HG03354 (cell line): ENCODE results near the gene PSMG4.

Source experiments
- ATAC-seq: cut with Tn5 transposase; IDR thresholded peaks from one replicate; pipeline ENCODE4 v1.9.1; 2021; ENCODE audit warnings: mild to moderate bottlenecking; ENCODE audit not compliant: unreplicated experiment, poor library complexity, severe bottlenecking

Gene PSMG4

GRCh38 chr6:3247255-3248146 lies 11.2 kb upstream of the PSMG4 start:
- ATAC-seq = no peak

GRCh38 chr6:3249821-3250220 lies 8.9 kb upstream of the PSMG4 start:
- ATAC-seq = no peak

- no peak for ATAC-seq
Measured at GRCh38 chr6:3250231-3250675, 8.5 kb upstream of the PSMG4 start.

DNA sequence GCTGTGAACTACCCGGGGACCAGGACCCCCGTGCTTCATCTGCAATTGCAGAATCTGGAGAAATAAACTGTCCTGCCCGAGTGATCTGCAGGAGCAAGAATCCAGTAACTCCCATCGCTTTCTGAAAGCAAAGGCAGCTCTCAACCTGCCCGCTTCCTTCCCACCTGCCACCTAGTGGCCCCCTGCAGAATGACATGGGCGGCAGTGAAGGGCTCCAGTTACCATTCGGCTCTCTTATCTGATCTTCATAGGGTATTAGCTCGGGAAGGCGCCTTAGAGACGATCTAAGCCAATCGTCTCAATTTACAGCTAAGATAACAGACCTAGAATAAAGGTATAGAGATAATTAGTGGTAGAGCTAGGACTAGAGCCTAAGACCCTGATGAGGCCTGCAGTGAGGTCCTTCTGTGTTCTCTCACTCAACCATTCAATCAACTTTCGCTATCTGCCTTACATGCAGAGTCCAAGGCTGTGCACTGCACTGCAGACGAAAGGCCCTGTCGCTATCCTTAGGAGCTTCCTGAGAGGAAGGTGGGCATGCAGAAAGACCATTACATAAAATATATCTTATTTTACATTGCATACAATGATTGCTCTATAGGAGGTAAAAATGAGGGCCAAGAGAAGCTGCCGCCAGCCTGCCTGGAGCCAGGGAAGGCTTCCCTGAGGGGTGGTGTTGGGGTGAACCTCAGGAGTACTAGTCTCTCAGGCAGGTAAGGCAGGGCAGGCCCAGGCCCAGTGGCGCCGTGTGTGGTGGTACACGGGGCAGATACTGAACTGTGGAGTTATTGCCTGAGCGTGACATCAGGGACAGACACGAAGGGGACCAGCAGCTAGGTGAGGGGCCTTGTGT lies 7.1 kb upstream of the PSMG4 start:
- peak; percentile 91 for ATAC-seq

- no peak for ATAC-seq
Measured at GRCh38 chr6:3252369-3252768, 6.4 kb upstream of the PSMG4 start.

- no peak for ATAC-seq
Measured at GRCh38 chr6:3252861-3253596, 5.7 kb upstream of the PSMG4 start.

DNA sequence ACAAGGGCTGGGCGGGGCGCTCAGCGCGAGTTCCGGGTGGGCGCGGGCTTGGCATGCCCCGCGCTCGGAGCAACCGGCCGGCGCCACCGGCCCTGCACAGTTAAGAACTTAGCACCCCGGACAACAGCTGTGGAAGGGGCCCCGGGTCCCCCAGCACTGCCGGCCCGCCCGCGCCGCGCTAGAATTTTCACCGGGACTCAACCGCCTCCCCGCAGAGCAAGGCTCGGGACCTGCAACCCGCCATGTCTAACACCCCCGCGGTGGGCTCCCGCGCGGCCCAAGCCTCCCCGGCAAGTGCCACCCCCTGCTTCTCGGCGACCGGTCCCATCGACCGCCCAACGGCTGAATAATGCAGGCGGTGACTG lies 5.2 kb upstream of the PSMG4 start:
- no peak for ATAC-seq

- no peak for ATAC-seq
Measured at GRCh38 chr6:3258201-3258600, 546 bp upstream of the PSMG4 start.

DNA sequence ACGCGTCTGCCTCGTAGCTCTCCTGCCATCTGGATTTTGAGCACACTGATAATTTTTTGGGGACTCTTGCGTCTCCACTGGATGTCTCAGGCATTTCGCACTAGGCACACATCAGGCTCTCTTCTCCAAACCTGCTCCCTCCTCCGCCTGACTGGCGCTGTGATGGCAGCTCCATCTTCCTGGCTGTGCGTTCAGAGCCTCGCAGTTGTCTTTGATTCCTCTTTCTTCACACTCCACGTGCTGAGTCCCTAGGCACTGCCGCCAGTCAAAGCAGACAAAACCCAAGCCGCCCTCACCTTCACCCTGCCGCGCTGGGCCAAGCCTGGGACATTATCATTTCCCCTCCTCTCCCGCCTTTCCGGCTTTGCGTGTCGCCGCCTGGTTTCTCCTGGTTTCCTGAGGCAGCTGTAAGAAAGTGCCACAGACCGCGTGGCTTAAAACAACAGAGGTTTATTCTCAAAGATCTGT lies 778 bp downstream of the PSMG4 start:
- peak; percentile 44 for ATAC-seq

DNA sequence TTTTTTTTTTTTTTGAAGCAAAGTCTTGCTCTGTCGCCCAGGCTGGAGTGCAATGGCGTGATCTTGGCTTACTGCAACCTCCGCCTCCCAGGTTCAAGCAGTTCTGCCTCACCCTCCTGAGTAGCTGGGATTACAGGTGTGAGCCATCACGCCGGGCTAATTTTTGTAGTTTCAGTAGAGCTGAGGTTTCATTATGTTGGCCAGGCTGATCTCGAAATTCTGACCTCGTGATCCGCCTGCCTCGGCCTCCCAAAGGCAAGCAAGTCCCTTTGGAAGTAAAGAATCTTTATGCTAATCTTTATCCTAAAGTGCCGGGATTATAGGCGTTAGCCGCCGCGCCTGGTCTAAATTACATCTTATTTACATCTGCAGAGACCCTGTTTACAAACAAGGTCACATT lies 1.5 kb downstream of the PSMG4 start:
- no peak for ATAC-seq

DNA sequence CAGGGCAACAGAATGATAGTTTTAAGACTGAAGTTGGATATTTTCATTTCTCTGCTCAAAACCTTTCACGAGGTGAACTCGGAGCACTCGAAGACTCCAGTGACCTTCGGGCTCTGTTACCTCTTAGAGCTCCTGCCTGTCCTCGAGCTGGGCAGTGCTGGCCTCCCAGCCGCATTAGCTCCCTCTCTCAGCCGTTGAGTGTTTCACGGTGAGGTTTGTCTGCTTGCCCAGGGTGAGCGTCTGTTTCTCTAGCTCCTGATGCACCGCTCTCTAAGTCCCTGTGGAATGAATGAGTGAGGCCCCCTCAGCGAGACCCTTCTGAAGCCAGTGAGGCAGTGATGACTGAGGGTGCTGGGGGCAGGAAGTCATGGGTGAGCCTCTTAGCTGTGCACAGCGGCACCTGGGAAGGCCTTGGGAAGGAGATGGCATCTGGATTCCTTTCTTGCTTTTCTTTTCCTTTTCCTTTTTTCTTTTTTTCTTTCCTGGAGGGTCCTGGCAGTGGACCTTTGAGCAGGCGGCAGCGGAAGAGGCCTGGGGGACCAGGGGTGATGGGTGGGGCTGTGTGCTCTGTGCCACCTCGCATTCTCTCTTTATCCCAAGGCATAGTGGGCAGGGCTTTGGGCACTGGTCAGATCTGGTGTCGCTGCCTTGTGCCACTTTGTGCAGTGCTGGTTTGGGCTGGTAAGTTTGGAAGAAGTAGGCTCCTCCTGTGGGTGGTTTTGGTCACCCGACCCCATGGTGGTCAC lies 2.2 kb downstream of the PSMG4 start:
- no peak for ATAC-seq

- no peak for ATAC-seq
Measured at GRCh38 chr6:3261518-3261820, 2.7 kb downstream of the PSMG4 start.

- no peak for ATAC-seq
Measured at GRCh38 chr6:3261921-3262320, 3.2 kb downstream of the PSMG4 start.

- ATAC-seq = no peak
Measured at GRCh38 chr6:3263096-3263495, 4.3 kb downstream of the PSMG4 start.

- no peak for ATAC-seq
Measured at GRCh38 chr6:3264356-3264755, 5.6 kb downstream of the PSMG4 start.

DNA sequence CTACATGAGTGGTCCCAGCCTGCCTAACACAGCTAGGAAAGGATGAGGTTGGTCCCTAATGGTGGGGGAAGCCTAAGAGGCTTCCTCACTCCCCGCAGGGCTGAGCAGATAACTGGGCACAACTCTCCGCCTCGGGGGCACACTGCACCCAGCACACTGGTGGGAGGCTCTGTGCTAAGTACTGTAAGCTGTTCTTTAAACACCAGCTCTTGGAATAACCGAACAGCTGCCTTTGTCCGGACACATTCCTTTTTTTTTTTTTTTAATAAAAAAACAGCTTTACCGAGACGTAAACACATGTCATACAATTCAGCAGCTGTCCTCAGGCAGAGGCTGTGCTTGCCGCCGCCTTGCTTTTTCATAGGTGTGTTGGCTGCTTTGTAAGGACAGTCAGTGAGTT lies 6.9 kb downstream of the PSMG4 start:
- no peak for ATAC-seq

DNA sequence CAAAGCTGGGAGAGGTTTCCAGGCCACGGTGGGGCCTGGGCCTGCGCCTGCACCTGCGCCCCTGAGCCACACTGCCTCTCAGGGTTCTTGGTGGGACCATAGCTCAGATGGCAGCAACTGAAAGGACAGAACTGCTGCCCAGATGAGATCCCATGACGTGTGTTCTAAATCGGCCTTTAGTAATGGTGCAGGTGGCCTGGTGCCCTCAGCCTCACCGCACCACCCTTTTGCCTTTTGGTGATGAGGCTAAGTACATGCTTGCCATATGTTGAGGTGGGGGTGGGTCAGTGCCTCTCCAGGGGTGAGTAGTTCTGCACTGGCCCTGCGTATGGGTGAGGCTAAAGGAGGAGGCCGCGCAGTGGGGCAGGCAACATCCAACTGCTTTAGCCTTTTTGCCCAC lies 7.4 kb downstream of the PSMG4 start:
- no peak for ATAC-seq

GRCh38 chr6:3267162-3267561 lies 8.4 kb downstream of the PSMG4 start:
- no peak for ATAC-seq

DNA sequence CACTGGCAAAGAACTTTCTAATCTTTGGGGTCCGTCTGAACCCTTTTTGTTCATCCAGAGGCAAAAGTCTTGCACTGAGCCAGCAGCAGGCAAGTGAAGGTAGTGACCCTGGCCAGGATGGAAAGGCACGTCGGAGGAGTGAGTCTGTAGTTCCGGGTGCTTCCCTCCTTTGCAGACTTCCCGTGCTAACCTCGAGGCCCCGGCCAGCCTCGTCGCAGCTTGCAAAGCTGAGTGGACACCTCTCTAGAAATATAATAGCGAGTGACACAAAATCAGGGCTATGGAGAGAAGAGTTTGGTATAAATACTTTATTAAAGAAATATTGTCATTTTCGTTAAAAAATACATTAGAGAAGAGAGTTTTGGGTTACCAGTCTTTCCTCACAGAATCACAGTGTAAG lies 9.9 kb downstream of the PSMG4 start:
- no peak for ATAC-seq
